GM18907 (cell line): ENCODE results near the gene SPDYE16.
"Not testable (repeated sequence)": the region's sequence is repeated elsewhere in the genome, so short reads cannot be mapped to it uniquely, and the experiment has no call there.

Experiments
- ATAC-seq: cut with Tn5 transposase; IDR thresholded peaks from one replicate; pipeline ENCODE4 v1.9.1; 2021; ENCODE audit warnings: mild to moderate bottlenecking, moderate library complexity; ENCODE audit not compliant: unreplicated experiment

Gene SPDYE16

DNA sequence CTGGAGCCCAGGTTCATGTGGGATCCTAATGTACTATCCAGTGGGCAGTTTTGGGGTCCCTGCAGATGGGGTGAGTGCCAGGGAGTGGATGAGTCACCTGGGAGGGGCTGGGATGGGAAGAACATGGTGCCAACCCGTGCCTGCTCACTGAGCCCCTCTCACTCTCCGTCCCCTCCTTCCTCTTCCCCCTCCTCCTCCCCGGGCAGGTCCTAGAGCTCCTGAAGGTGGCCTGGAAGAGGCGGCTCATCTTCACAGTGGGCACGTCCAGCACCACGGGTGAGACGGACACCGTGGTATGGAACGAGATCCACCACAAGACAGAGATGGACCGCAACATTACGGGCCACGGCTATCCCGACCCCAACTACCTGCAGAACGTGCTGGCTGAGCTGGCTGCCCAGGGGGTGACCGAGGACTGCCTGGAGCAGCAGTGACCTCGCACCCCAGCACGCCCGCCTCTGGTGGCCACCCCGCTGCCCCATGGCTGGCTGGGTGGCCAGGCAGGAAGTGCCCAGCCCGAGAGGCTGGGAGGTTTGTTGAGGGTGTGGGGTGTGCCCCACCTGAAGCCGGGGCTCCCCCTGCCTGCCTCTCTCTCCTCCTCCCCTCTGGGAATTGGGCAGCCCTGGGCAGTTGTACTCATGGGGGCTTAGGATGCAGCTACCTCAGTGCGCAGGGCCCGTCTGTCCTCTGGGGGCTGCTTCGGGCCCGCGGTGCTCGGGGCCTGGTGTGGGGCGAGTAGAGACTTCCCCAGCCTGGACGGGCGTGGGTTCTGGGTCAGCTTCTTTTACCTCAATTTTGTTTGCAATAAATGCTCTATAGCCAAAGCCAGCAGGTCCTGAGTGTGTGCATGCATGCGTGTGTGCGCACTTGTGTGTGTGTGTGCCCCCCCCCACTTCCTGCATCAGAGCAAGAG lies 37.7 kb downstream of the SPDYE16 start:
- no peak for ATAC-seq

DNA sequence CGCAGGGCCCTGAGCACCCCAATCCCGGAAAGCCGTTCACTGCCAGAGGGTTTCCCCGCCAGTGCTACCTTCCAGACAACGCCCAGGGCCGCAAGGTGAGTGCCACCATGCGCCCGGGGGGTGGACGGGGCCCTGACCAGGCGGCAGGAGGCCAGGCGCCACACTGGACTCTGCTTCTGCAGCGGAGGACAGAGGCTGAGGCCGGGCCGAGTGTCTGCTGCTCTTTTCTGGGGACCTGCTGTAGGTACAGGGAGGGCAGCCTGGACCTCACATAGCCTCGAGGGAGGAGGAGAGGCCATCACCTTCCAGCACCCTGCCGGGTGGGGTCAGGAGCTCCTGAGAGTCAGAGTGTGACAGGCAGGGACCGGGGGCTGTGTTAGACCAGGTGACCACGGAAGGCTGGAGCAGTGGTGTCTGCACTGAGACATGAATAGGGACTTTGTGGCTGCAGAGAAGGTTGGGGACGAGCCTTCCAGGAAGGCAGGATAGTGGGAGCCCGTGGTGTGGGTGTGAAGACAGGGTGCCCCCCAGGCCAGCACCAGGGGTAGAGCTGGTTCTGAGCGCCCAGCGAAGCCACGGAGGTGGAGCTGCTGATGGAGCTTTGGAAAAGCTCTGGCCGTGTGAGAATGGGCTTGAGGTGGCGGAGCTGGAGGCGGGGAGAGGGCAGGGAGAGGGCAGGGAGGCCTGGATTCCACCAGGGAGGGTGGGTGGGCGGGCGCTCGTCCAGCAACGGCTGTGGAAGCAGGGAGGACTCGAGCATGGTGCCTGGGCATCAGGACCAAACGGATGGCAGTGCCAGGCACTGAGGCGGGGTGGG lies 38.5 kb downstream of the SPDYE16 start:
- ATAC-seq = not testable (repeated sequence)

DNA sequence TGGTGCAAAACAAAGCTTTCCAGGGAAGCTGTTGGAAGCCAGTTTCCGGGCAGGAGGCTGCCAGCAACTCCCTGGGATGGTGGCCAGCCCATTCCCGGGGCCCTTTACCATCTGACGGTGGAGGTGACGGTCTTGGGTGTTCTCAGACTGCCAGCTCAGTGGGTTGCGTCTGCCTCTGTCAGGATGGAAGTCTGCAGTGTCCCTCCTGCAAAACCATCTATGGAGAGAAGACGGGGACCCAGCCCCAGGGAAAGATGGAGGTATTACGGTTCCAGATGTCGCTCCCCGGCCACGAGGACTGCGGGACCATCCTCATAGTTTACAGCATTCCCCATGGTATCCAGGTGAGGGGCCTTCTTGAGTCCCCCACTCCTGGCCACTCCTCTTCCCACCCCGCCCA lies 39.9 kb downstream of the SPDYE16 start:
- not testable (repeated sequence) for ATAC-seq

DNA sequence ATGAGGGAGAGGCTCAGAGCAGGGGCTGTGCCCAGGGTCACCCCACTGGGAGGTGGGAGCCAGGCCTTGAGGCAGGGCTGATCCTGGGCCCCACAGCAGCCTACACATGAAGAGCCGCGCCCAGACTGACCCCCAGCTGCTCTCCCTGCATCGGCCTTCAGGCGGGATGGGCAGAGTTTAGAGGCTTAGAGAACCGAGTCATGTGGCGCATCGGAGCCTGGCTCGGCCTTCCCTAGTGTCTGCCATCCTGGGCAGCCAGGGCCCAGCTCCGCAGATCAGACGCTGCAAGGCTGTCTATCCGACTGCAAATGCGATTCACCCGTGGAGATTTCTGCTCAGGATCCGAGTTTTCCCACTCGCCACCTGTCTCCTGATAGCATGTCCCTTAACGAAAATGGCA lies 40.3 kb downstream of the SPDYE16 start:
- ATAC-seq = not testable (repeated sequence)

DNA sequence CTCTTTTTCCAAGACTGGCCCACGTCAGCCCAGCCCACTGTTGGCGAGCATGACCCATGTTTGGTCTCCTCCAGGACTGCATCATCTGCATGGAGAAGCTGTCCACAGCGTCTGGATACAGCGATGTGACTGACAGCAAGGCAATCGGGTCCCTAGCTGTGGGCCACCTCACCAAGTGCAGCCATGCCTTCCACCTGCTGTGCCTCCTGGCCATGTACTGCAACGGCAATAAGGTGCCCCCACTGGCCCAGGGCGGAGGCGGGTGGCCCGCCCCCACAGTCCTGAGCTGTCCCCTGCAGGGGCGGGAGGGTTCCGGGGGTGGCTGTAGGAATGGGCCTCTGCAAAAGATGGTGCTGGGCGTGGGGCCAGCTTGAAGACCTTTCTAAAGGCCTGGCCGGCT lies 40.9 kb downstream of the SPDYE16 start:
- not testable (repeated sequence) for ATAC-seq

DNA sequence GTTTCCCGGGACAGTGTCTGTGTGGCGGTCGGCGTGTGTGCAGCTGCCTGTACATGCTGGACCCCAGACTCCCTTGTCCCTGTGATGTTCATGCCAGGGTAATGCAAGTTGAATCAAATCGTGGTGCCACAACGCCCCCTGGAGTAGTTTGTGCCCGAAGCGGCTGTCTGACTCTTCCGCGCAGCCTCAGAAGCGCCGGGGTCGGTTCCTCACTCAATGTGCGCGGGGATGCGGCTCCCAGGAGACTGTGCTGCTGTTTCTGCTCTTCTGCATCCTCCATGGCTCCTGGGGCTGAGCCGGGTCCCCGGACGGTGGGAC lies 43.2 kb downstream of the SPDYE16 start:
- not testable (repeated sequence) for ATAC-seq

DNA sequence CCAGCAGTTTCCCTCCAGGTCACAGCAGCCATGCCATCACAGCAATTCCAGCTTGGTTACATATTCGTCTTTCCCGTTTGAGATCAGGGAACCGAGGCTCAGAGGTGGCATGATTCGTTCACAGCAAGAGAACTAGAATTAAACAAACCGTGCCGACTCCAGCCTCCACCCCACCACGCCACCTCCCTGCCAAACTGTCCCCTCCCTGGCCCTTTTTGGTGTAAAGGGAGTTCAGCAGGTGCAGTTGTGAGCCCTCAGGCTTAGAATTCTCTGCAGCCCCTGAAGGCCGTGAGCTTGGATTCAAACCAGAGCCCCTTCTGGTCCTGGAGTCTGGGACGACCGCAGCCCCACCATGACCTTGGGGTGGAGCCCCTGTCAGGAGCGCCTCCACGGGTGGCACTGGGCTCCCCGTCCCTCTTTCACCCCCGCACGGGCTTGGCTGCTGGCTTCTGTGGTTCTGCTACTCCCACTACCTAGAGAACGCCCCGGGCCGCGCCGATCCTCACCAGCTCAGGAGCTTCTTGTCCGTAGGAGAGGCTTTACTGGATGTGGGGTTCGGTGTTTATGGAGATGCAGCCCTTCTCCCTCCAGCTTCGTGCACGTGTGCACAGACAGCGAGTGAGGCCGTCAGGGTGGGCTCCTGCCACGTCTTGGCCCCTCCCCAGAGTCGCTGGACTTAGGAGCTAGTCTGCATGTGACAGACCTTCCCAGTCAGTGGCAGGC lies 43.7 kb downstream of the SPDYE16 start:
- not testable (repeated sequence) for ATAC-seq

DNA sequence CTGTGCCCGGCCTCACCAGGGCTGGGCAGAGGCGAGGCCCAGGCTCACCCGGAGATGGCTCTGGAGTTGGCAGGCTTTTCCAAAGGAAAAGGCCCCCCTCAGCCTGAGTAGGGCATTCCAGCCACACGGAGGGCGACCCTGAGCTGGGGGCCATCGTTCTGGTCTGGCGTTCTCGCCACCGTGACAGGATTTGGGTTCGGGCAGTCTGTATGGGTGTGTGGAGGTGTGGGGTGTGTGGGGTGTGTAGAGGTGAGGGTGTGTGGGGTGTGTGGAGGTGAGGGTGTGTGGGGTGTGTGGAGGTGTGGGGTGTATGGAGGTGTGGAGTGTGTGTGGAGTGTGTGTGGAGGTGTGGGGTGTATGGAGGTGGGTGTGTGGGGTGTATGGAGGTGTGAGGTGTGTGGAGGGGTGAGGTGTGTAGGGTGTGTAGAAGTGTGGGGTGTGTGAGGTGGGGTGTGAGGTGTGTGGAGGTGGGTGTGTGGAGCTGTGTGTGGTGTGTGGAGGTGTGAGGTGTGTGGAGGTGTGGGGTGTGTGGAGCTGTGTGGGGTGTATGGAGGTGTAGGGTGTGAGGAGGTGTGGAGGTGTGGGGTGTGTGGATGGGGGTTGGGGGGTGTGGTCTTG lies 44.4 kb downstream of the SPDYE16 start:
- not testable (repeated sequence) for ATAC-seq

DNA sequence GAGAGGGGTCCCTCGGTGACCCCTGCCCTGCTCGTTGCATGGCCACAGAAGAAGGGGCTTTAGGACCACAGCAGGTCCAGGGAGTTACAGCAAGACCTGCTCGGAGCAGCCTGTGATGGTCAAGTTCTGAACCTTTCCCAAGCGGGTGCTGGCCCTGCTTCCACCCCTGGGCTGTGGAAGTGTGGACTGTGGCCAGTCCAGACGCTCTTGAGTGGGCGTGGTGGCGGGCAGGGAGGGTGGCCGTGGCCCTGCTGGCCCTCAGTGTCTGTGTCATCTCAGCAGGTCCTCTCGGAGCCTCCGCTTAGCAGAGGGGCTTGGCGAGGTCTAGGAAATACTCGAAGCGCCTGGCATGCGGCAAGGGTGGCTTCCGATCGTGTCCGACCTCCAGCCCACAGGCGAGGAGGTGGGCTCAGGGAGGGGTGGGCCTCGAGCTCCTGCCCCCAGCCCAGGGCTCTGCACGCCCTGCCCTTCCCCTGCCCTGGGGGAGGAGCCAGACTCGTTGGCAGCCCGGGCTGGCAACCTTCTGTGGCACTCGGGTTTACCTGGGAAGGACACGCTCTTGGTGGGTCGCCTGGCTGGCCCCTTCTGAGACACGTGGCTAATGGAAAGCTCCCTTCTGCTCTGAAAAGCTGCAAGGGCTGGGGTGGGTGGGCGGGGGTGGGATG lies 45.0 kb downstream of the SPDYE16 start:
- not testable (repeated sequence) for ATAC-seq

DNA sequence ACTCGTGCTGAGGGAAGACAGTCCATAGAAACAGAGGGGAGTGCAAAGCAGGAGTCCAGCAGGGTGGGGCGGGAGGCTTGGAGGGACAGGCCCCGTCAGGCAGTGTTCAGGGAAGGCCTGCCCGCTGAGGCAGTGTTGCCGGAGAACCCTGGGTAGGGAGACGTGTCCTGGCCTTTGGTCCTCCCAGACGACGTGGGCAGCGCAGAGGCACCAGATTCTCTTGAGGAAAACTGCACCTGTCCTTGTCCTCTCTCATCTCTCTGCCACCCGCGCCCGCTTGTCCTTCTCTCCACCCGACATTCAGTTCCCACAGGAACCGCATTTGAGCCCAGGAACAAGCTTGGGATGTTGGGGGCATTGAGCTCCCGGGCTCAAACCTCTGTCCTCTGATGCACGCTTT lies 47.4 kb downstream of the SPDYE16 start:
- not testable (repeated sequence) for ATAC-seq

DNA sequence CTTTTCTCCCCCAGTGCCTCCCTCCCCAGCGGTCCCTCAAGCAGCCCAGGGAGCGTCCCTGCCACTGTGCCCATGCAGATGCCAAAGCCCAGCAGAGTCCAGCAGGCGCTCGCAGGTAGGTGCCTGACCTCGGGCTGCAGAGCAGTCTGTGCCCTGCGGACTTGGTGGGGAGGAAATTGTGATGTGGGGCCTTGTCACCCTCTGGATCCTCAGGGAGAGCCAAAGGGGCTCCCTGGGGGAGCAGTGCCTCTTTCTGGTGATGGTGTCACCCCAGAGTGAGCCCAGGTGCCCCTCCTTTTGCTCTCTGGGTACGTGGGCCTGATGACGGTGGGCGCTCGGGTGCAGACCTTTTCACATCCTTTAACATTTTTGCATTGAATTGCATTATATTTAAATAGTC lies 51.0 kb downstream of the SPDYE16 start:
- ATAC-seq = not testable (repeated sequence)

DNA sequence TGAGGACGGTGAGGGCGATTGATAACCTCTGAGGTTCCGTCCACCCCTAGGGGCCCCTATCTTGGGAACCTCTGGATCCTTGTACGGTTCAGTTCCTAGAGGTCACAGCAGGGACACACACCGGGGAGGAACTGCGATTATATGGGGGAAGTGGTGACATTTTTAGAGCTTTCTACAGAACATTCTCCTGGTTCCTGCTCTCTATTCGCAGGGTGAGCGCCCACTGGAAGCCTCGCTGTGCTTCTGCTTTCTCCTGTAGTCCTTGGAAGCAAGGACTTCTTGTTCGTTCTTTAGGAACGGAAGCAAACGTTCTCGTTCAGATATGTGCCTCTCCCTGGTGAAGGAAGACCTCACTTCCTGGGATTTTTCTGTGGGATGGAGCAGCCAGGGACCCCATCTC lies 55.1 kb downstream of the SPDYE16 start:
- not testable (repeated sequence) for ATAC-seq

DNA sequence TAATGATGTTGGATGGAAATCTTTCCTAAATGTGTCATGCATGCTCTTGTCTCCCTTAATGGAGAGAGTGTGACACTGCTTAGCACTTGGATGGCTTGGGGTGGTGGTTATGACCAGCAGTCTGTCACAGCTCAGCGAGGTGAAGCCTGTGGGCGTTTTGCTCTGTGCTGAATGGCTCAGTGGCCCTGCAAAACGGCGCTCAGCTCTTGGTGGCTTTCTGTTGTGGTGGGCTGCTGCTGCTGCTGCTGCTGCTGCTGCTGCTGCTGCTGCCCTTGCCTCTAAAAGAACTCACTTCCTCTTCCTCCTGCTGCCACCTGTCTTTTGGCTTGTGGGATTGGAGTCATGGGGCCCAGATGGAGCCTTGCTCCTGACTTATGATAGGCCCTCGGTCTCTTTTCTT lies 56.5 kb downstream of the SPDYE16 start:
- peak; percentile 98 for ATAC-seq

DNA sequence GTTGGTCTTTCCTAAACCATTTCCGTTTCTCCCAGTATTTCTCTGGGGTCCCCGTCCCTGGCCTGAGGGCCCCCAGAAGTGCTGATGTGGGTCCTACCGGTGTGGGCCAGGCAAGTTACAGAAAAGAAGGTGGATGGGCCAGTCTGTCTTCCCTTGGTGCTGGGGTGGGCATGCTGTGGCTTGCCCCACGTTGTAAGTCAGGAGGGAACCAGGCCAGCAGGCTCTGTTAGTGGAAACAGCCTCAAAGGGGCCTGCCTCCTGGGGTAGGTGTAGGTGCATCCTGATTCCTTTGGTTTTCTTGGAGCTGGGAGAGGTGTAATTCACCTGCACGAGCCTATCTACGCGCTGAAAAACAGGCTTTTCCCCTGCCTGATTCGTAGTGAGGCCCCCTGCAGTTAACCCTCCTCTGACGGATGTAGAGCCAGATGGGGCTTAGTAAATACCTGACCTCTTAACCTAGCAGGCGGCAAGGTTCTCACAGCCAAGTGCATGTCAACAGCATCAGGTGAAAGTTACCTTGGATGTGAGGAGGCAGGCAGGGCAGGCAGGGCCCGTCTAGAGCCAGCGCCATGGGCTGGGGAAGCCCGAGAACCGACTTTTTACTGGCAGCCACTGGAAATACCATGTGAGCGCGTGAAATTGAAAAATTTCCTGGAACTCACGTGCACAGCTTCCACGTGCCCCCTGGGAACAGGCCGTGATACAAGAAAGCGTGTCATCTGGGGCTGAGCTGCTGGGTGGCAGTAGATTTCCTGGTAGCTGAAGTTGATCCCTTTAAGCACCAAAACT lies 57.1 kb downstream of the SPDYE16 start:
- ATAC-seq = peak; percentile 15

DNA sequence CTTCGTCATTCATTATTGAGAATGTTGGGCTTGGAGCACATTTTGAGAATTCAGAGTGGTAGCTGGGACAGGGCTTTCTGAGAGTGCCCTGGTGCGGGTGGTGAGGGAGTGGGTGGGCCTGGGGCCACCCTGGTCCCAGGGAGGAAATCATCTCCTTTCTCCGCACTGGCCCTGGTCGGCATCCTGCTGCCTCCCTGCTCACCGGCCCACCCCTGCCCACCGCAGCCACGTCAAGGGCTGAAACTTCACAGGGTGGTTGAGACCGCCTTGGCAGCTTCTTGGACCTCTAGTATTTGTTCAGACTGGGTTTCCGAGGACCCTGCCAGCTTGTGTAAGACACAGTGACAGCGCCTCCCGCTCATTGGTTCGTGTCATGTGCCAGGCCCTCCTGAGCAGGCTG lies 58.6 kb downstream of the SPDYE16 start:
- not testable (repeated sequence) for ATAC-seq

DNA sequence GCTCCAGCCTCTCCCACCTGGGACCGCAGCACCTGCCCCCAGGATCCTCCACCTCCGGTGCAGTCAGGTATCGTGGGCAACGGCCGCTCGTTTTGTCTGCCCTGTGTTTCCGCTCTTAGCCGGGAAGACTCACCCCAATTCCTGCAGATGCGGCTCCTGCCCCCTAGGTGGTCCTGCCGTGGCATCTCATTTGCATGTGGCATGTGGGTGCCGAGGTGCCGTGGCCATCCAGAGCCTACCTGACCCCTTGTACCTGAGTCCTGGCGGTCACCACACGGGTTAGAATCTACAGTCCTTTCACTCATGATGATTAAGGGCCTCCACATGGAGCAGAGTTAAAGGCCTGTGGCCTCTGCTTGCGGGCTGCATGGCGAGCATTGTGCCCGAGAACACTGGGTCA lies 60.0 kb downstream of the SPDYE16 start:
- not testable (repeated sequence) for ATAC-seq

DNA sequence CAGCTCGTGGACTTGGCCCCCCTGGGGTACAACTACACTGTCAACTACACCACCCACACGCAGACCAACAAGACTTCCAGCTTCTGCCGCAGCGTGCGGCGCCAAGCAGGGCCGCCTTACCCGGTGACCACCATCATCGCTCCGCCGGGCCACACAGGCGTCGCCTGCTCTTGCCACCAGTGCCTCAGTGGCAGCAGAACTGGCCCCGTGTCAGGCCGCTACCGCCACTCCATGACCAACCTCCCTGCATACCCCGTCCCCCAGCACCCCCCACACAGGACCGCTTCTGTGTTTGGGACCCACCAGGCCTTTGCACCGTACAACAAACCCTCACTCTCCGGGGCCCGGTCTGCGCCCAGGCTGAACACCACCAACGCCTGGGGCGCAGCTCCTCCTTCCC lies 60.4 kb downstream of the SPDYE16 start:
- not testable (repeated sequence) for ATAC-seq
